DND-41 (cell line): ENCODE measurements around the gene MSANTD1.

ENCODE experiments used
- ATAC-seq: fragments of 200-7000 bp; cut with Tn5 transposase; 3 replicates; pipeline ENCODE4 v1.9.1; 2021; ENCODE audit warnings: low read depth; ENCODE audit not compliant: insufficient read depth
- DNase-seq: peaks from one replicate; pipeline ENCODE4 v3.0.0-alpha.2; 2020
- H2AFZ ChIP-seq: 2 replicates; pipeline ENCODE4 v1.6.0; 2012; ENCODE audit warnings: low read depth, low read length
- H3K27ac ChIP-seq: 2 replicates; pipeline ENCODE4 v1.5.1; 2012; ENCODE audit warnings: low read length, inconsistent platforms
- H3K27me3 ChIP-seq: fragments of 200-600 bp; sonication (generic); 2 replicates; pipeline ENCODE4 v1.6.0; 2012; ENCODE audit warnings: low read length, mild to moderate bottlenecking, inconsistent platforms; ENCODE audit not compliant: insufficient read depth, poor library complexity
- H3K36me3 ChIP-seq: 2 replicates; pipeline ENCODE4 v1.5.1; 2012; ENCODE audit warnings: low read length, inconsistent platforms; ENCODE audit not compliant: insufficient read depth
- H3K4me1 ChIP-seq: 2 replicates; pipeline ENCODE4 v1.5.1; 2012; ENCODE audit warnings: mild to moderate bottlenecking, low read length; ENCODE audit not compliant: insufficient read depth
- H3K4me2 ChIP-seq: 2 replicates; pipeline ENCODE4 v1.6.0; 2012; ENCODE audit warnings: mild to moderate bottlenecking, moderate library complexity, low read length, inconsistent platforms; ENCODE audit not compliant: insufficient read depth
- H3K4me3 ChIP-seq, 2 experiments: fragments of 200-600 bp in 1 of 2; shearing (Covaris generic) in 1 of 2; 2 replicates each; pipeline ENCODE4 v1.5.1; 2012 to 2016; ENCODE audit warnings: inconsistent platforms in 2 of 2, low read length in 2 of 2, mild to moderate bottlenecking in 2 of 2, low read depth in 1 of 2, moderate library complexity in 1 of 2
- H3K79me2 ChIP-seq: 2 replicates; pipeline ENCODE4 v1.6.0; 2012; ENCODE audit warnings: low read length, inconsistent platforms; ENCODE audit not compliant: insufficient read depth
- H3K9ac ChIP-seq: 2 replicates; pipeline ENCODE4 v1.6.0; 2012; ENCODE audit warnings: low read depth, mild to moderate bottlenecking, inconsistent platforms, low read length, moderate library complexity
- H3K9me3 ChIP-seq: 2 replicates; pipeline ENCODE4 v1.5.1; 2012; ENCODE audit warnings: low read length, moderate library complexity, mild to moderate bottlenecking, inconsistent platforms; ENCODE audit not compliant: insufficient read depth, severe bottlenecking
- H4K20me1 ChIP-seq: 2 replicates; pipeline ENCODE4 v1.6.0; 2012; ENCODE audit warnings: low read length; ENCODE audit not compliant: insufficient read depth
- CTCF ChIP-seq: IDR thresholded peaks from 2 replicates; pipeline ENCODE4 v1.5.1; 2012; ENCODE audit warnings: borderline replicate concordance, low read length, moderate library complexity, mild to moderate bottlenecking; ENCODE audit not compliant: poor library complexity, severe bottlenecking; ENCODE audit errors: extremely low read depth
- EZH2 ChIP-seq: IDR thresholded peaks from 3 replicates; pipeline ENCODE4 v1.6.1; 2012; ENCODE audit warnings: borderline replicate concordance, low read depth, mild to moderate bottlenecking, moderate library complexity, low read length, inconsistent platforms; ENCODE audit not compliant: severe bottlenecking

Gene MSANTD1

GRCh38 chr4:3295837-3296624 is 47.1 kb downstream of the MSANTD1 start:
- Histone ChIP-seq H3K27me3 (peaks cover 61% of the 10 kb centered on the region), H3K9me3 (peaks cover 8% of the 10 kb centered on the region), H4K20me1 (peaks cover 76% of the 10 kb centered on the region), H3K9ac (no peak overlapping the region), H3K79me2 (no peaks in the 10 kb centered on the region), H3K4me2 (no peak overlapping the region), H2AFZ (no peak overlapping the region), H3K4me1 (peaks cover 24% of the 10 kb centered on the region), H3K4me3 (no peak overlapping the region), H3K36me3 (no peaks in the 10 kb centered on the region), H3K27ac (no peak overlapping the region)
- ATAC-seq (no peak), DNase-seq (no peak)
- TF ChIP-seq CTCF (no peak), EZH2 (no peak)

GRCh38 chr4:3296651-3297050 is 47.7 kb downstream of the MSANTD1 start:
- Histone ChIP-seq H3K9ac (no peak overlapping the region), H3K9me3 (peaks cover 8% of the 10 kb centered on the region), H3K27me3 (peaks cover 57% of the 10 kb centered on the region), H3K79me2 (no peaks in the 10 kb centered on the region), H3K4me2 (no peak overlapping the region), H4K20me1 (peaks cover 78% of the 10 kb centered on the region), H3K4me3 (no peak overlapping the region), H3K27ac (no peak overlapping the region), H3K36me3 (no peaks in the 10 kb centered on the region), H3K4me1 (peaks cover 23% of the 10 kb centered on the region), H2AFZ (no peak overlapping the region)
- ATAC-seq, result no peak
- no peak for DNase-seq
- TF ChIP-seq CTCF (no peak), EZH2 (no peak)

- peaks cover 53% of the 10 kb centered on the region for H3K27me3 ChIP-seq
- H3K27ac ChIP-seq, result no peak overlapping the region
- ATAC-seq (no peak), DNase-seq (no peak)
- no peaks in the 10 kb centered on the region for H3K36me3 ChIP-seq
- H3K4me1 ChIP-seq, result peaks cover 23% of the 10 kb centered on the region
- no peak overlapping the region for H3K4me3 ChIP-seq
- TF ChIP-seq CTCF (no peak), EZH2 (no peak)
- peaks cover 81% of the 10 kb centered on the region for H4K20me1 ChIP-seq
- no peaks in the 10 kb centered on the region for H3K79me2 ChIP-seq
- no peak overlapping the region for H3K9ac ChIP-seq
- no peak overlapping the region for H3K4me2 ChIP-seq
- no peak overlapping the region for H2AFZ ChIP-seq
- H3K9me3 ChIP-seq, result peaks cover 8% of the 10 kb centered on the region
Observed at GRCh38 chr4:3297066-3297859, 48.3 kb downstream of the MSANTD1 start.
